Measurements from ENCODE around the gene GRN. TPM values are rescaled to one million over a fixed set of nuclear protein-coding genes. Genes with fewer than 3 reads are reported as not detected.
"Not testable (repeated sequence)": the region's sequence is repeated elsewhere in the genome, so short reads cannot be mapped to it uniquely, and the experiment has no call there.

Gene GRN
- total RNA-seq, 1 experiment from 2014 or later: 197 TPM

GRCh38 chr17:44335968-44336367 is 9.1 kb upstream of the GRN start:
- DNase-seq (ENCODE audit: low read depth, low spot score): no peak
- in situ Hi-C loops (cut with HindIII; ENCODE audit: low pct_unique_long_range_greater_than_20kb, low sequenced_read_pairs): no loop called here

DNA sequence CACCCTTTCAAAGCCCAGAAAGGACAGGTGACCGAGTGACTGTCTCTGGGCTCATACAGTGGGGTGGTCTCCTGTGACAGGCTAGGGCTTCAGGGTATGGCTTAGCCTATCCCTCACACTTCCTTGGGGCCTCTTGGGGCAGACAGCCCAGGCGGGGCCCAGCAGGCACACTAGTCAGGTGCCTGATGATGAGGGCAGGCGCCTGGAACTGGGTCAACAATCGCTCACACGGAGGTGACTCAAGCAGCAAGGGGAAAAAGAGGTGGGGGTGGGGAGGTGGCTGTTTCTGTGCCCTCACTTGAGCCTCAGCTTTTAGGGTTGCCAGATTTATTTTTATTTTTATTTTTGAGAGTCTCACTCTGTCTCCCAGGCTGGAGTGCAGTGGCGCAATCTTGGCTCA is 6.4 kb upstream of the GRN start:
- peak; percentile 52 for DNase-seq (ENCODE audit: low read depth, low spot score)
- in situ Hi-C loops (cut with HindIII; ENCODE audit: low pct_unique_long_range_greater_than_20kb, low sequenced_read_pairs): no loop called here

GRCh38 chr17:44340553-44340952 is 4.5 kb upstream of the GRN start:
- DNase-seq (ENCODE audit: low read depth, low spot score); in situ Hi-C loops (cut with HindIII; ENCODE audit: low pct_unique_long_range_greater_than_20kb, low sequenced_read_pairs): not testable (repeated sequence)

- DNase-seq (ENCODE audit: low read depth, low spot score): no peak
- in situ Hi-C loops (cut with HindIII; ENCODE audit: low pct_unique_long_range_greater_than_20kb, low sequenced_read_pairs): no loop called here
These were observed 1.4 kb upstream of the GRN start for GRCh38 chr17:44343510-44344209.

DNA sequence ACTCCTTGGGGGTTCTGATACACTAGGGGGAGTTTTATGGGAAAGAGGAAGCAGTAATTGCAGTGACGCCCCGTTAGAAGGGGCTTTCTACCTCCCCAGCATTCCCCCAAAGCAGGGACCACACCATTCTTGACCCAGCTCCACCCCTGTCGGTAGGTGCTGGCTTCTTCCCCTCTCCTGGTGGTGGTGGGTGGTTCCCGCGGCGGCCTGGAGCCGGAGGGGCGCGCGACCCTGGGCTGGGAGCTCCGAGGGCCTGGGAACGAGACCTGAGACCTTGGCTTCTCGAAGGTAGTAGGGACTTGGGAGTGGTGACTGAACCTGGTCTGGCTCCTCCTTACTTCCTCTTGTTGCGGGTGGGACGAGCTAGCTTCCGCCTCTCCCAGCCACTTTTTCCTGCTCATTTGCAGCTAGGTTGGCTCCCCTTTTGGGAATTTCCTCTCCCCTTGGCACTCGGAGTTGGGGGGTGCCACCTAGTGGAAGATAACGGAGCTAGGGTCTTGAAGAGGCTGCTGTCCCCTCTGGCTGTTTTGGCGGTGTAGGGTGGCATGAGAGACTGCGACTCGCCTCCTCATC is 438 bp downstream of the GRN start:
- peak; percentile 71 for DNase-seq (ENCODE audit: low read depth, low spot score)
- in situ Hi-C loops (cut with HindIII; ENCODE audit: low pct_unique_long_range_greater_than_20kb, low sequenced_read_pairs): no loop called here

DNA sequence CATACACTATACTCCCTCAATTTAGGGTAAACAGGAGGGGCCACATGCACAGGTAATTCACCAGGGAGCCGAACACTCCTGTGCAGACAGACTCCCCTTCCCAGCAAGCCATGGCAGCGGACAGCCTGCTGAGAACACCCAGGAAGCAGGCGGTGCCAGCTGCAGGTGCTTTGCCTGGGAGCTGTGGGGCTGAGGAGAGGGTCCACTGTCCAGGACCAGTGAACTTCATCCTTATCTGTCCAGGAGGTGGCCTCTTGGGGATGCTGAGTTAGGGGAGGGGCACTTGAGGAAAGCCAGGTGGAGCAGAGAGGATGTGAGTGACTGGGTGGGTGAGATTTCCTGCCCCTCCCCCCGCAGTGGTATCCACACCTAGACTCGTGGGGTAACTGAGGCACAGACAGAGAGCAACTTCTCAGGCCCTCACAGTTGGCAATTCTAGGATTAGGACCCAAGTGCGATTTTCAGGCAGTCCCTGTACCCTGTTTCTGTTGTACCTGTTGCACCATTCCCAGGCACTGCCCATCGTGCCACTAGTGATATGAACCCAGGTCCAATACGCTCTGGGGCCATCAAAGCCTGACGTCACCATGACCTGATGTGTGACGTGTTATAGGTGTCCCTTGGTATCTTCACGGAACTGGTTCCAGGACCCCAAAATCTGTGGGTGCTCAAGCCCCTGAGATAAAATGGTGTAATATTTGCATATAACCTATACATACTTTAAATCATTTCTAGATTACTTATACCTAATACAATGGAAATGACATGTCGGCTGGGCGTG is 1.2 kb downstream of the GRN start:
- DNase-seq (ENCODE audit: low read depth, low spot score): no peak
- in situ Hi-C loops (cut with HindIII; ENCODE audit: low pct_unique_long_range_greater_than_20kb, low sequenced_read_pairs): no loop called here

DNA sequence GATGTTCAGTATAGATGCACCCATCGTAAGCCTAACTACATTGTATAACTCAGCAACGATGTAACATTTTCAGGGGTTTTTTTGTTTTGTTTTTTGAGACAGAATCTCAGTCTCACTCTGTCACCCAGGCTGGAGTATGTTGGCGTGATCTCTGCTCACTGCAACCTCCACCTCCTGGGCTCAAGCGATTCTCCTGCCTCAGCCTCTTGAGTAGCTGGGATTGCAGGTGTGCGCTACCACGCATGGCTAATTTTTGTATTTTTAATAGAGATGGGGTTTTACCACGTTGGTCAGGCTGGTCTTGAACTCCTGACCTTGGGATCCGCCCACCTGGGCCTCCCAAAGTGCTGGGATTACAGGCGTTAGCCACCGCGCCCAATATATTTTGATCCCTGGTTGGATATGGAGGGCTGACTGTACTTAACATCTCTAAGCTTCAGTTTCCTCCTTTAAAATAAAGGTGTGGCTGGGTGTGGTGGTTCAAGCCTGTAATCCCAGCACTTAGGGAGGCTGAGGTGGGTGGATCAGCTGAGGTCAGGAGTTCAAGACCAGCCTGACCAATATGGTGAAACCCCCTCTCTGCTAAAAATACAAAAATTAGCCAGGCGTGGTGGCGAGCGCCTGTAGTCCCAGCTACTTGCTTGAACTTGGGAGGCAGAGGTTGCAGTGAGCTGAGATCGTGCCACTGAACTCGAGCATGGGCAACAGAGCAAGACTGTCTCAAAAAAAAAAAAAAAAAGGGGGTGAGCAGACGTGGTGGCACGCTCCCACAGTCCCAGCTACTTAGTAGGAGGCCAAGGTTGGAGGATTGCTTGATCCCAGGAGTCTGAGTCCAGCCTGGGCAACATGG is 2.3 kb downstream of the GRN start:
- in situ Hi-C loops (cut with HindIII; ENCODE audit: low pct_unique_long_range_greater_than_20kb, low sequenced_read_pairs); DNase-seq (ENCODE audit: low read depth, low spot score): not testable (repeated sequence)

GRCh38 chr17:44348234-44348987 is 3.3 kb downstream of the GRN start:
- peak; percentile 66 for DNase-seq (ENCODE audit: low read depth, low spot score)
- in situ Hi-C loops (cut with HindIII; ENCODE audit: low pct_unique_long_range_greater_than_20kb, low sequenced_read_pairs): no loop called here

DNA sequence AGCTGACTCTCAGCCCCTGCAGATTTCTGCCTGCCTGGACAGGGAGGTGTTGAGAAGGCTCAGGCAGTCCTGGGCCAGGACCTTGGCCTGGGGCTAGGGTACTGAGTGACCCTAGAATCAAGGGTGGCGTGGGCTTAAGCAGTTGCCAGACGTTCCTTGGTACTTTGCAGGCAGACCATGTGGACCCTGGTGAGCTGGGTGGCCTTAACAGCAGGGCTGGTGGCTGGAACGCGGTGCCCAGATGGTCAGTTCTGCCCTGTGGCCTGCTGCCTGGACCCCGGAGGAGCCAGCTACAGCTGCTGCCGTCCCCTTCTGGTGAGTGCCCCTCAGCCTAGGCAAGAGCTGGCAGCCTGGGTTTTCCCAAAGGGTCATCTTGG is 3.9 kb downstream of the GRN start:
- in situ Hi-C loops (cut with HindIII; ENCODE audit: low pct_unique_long_range_greater_than_20kb, low sequenced_read_pairs): no loop called here
- no peak for DNase-seq (ENCODE audit: low read depth, low spot score)

- in situ Hi-C loops (cut with HindIII; ENCODE audit: low pct_unique_long_range_greater_than_20kb, low sequenced_read_pairs): no loop called here
- DNase-seq (ENCODE audit: low read depth, low spot score): no peak
These were observed 4.5 kb downstream of the GRN start for GRCh38 chr17:44349553-44350070.

- peak; percentile 67 for DNase-seq (ENCODE audit: low read depth, low spot score)
- in situ Hi-C loops (cut with HindIII; ENCODE audit: low pct_unique_long_range_greater_than_20kb, low sequenced_read_pairs): no loop called here
These were observed 5.7 kb downstream of the GRN start for GRCh38 chr17:44350733-44351226.

DNA sequence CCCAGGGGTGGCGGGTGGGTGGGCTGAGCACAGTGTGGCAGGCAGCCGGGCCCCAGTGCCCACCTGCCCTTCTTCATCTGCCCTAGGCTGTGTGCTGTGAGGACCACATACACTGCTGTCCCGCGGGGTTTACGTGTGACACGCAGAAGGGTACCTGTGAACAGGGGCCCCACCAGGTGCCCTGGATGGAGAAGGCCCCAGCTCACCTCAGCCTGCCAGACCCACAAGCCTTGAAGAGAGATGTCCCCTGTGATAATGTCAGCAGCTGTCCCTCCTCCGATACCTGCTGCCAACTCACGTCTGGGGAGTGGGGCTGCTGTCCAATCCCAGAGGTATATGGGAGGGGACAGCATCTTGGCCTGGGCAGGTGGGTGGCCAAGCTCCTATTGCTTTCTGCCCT is 6.4 kb downstream of the GRN start:
- in situ Hi-C loops (cut with HindIII; ENCODE audit: low pct_unique_long_range_greater_than_20kb, low sequenced_read_pairs): no loop called here
- DNase-seq (ENCODE audit: low read depth, low spot score): no peak

- in situ Hi-C loops (cut with HindIII; ENCODE audit: low pct_unique_long_range_greater_than_20kb, low sequenced_read_pairs): no loop called here
- DNase-seq (ENCODE audit: low read depth, low spot score): no peak
These were observed 7.1 kb downstream of the GRN start for GRCh38 chr17:44351961-44352827.

GRCh38 chr17:44352828-44353671 is 7.9 kb downstream of the GRN start:
- no peak for DNase-seq (ENCODE audit: low read depth, low spot score)
- in situ Hi-C loops (cut with HindIII; ENCODE audit: low pct_unique_long_range_greater_than_20kb, low sequenced_read_pairs): no loop called here

GRCh38 chr17:44353672-44354331 is 8.7 kb downstream of the GRN start:
- no peak for DNase-seq (ENCODE audit: low read depth, low spot score)
- in situ Hi-C loops (cut with HindIII; ENCODE audit: low pct_unique_long_range_greater_than_20kb, low sequenced_read_pairs): no loop called here

Measured in SK-MEL-5 (cell line).